CD14-positive monocyte (primary cell): Measurements from ENCODE around the gene DMRT2. TPM values are rescaled to one million over a fixed set of nuclear protein-coding genes. Genes with fewer than 3 reads are reported as not detected.
A peak's percentile ranks its signal among the peaks of the same experiment; 100 is the strongest.

Experiments used
- DNase-seq, 3 donors: peaks; one replicate each; pipeline ENCODE4 v3.0.0-alpha.2; 2011 to 2022
- H2AFZ ChIP-seq: 2 replicates; pipeline ENCODE4 v1.6.0; 2012; ENCODE audit warnings: mild to moderate bottlenecking, low read depth, low read length, inconsistent platforms; ENCODE audit not compliant: insufficient read depth, poor library complexity, severe bottlenecking
- H3K27ac ChIP-seq, 2 donors: 1 replicate in 1 of 2; 2 replicates in 1 of 2; pipeline ENCODE4 v1.5.1; 2012 to 2013; ENCODE audit warnings: low read length in 2 of 2, control low read depth in 1 of 2, inconsistent platforms in 1 of 2, low read depth in 1 of 2, mild to moderate bottlenecking in 1 of 2
- H3K27me3 ChIP-seq, 2 donors: one replicate each; pipeline versions ENCODE4 v1.6.0 to v1.6.1; 2011 to 2013; ENCODE audit warnings: low read length in 2 of 2; ENCODE audit not compliant: control insufficient read depth in 2 of 2, insufficient read depth in 2 of 2
- H3K36me3 ChIP-seq, 2 donors: replicated peaks in 1 of 2; 1 replicate in 1 of 2; 2 replicates in 1 of 2; pipeline versions ENCODE4 v1.5.1 to v1.6.1; 2012 to 2013; ENCODE audit warnings: low read length in 2 of 2, control low read depth in 1 of 2, inconsistent platforms in 1 of 2, mild to moderate bottlenecking in 1 of 2; ENCODE audit not compliant: insufficient read depth in 2 of 2, control insufficient read depth in 1 of 2
- H3K4me1 ChIP-seq, 2 donors: 1 replicate in 1 of 2; 2 replicates in 1 of 2; pipeline versions ENCODE4 v1.5.1 to v1.6.1; 2012 to 2013; ENCODE audit warnings: low read length in 2 of 2, control low read depth in 1 of 2, inconsistent platforms in 1 of 2, mild to moderate bottlenecking in 1 of 2, moderate library complexity in 1 of 2; ENCODE audit not compliant: insufficient read depth in 2 of 2, control insufficient read depth in 1 of 2
- H3K4me2 ChIP-seq: replicated peaks from 2 replicates; pipeline ENCODE3; 2012; ENCODE audit warnings: low read length, moderate library complexity, mild to moderate bottlenecking; ENCODE audit not compliant: poor library complexity, severe bottlenecking; ENCODE audit errors: extremely low read depth
- H3K4me3 ChIP-seq, 3 experiments: fragments of 200-600 bp in 1 of 3; sonication (generic) in 1 of 3; replicated peaks in 1 of 3; 1 replicate in 2 of 3; 2 replicates in 1 of 3; pipeline ENCODE4 v1.5.1; 2011 to 2013; ENCODE audit warnings: low read length in 3 of 3, mild to moderate bottlenecking in 3 of 3, control low read depth in 2 of 3, low read depth in 2 of 3, inconsistent platforms in 1 of 3, moderate library complexity in 1 of 3
- H3K79me2 ChIP-seq: 2 replicates; pipeline ENCODE4 v1.6.0; 2012; ENCODE audit warnings: mild to moderate bottlenecking, control low read depth, inconsistent platforms, low read length, moderate library complexity; ENCODE audit not compliant: insufficient read depth
- H3K9ac ChIP-seq: 2 replicates; pipeline ENCODE4 v1.6.0; 2017; ENCODE audit warnings: low read length, mild to moderate bottlenecking; ENCODE audit not compliant: insufficient read depth, poor library complexity, severe bottlenecking
- H3K9me3 ChIP-seq, 2 donors: replicated peaks in 1 of 2; 1 replicate in 1 of 2; 2 replicates in 1 of 2; pipeline versions ENCODE4 v1.5.1 to v1.6.1; 2012 to 2013; ENCODE audit warnings: low read length in 2 of 2, control low read depth in 1 of 2; ENCODE audit not compliant: control insufficient read depth in 1 of 2, insufficient read depth in 1 of 2
- H4K20me1 ChIP-seq: 2 replicates; pipeline ENCODE4 v1.6.0; 2012; ENCODE audit warnings: mild to moderate bottlenecking, low read length, control low read depth, moderate library complexity; ENCODE audit not compliant: insufficient read depth
- H3K27ac Mint-ChIP-seq, 7 donors: one replicate each; pipeline ENCODE4 v1.8.0; 2020; ENCODE audit warnings: mild to moderate bottlenecking in 7 of 7, mixed read lengths in 7 of 7, moderate library complexity in 6 of 7, inconsistent platforms in 2 of 7
- H3K27me3 Mint-ChIP-seq, 3 donors: one replicate each; pipeline ENCODE4 v1.8.0; 2021 to 2022; ENCODE audit warnings: low read depth in 3 of 3, mild to moderate bottlenecking in 3 of 3, mixed read lengths in 3 of 3, moderate library complexity in 3 of 3, inconsistent platforms in 1 of 3
- H3K36me3 Mint-ChIP-seq, 2 donors: one replicate each; pipeline ENCODE4 v1.8.0; 2020; ENCODE audit warnings: mixed read lengths in 2 of 2, inconsistent platforms in 1 of 2, mild to moderate bottlenecking in 1 of 2
- H3K4me1 Mint-ChIP-seq: one replicate; pipeline ENCODE4 v1.8.0; 2020; ENCODE audit warnings: mild to moderate bottlenecking, mixed read lengths
- H3K4me3 Mint-ChIP-seq, 2 donors: one replicate each; pipeline ENCODE4 v1.8.0; 2020; ENCODE audit warnings: mild to moderate bottlenecking in 2 of 2, mixed read lengths in 2 of 2, moderate library complexity in 1 of 2
- H3K9me3 Mint-ChIP-seq, 7 donors: one replicate each; pipeline ENCODE4 v1.8.0; 2020 to 2022; ENCODE audit warnings: mixed read lengths in 7 of 7, mild to moderate bottlenecking in 6 of 7, moderate library complexity in 6 of 7, inconsistent platforms in 2 of 7
- WGBS: methylation state at CpG from one replicate; pipeline ENCODE4 v1.1.5; 2013; ENCODE audit warnings: missing lambda C conversion rate; ENCODE audit not compliant: insufficient coverage; 5-methylcytosine and 5-hydroxymethylcytosine counted together
- intact Hi-C, 2 donors: fragments of 100-400 bp; cut with micrococcal nuclease; formaldehyde crosslinking; loops; one replicate each; pipeline versions ENCODE4 v1.15.0 to v1.15.1; 2023
- polyA plus RNA-seq, 3 donors: library from polyadenylated mRNA; depleted of rRNA in 1 of 3; unstranded in 2 of 3; stranded (reverse) in 1 of 3; fragments of 300-500 nt in 2 of 3; fragments of >200 nt in 1 of 3; fragmentation: Illumina TruSeq in 2 of 3; gene quantifications; 1 replicate in 2 of 3; 2 replicates in 1 of 3; pipeline ENCODE4 v1.2.3, GENCODE V29; 2012 to 2021
- small RNA-seq: library from RNA; depleted of rRNA; stranded (forward); fragments of <200 nt; gene quantifications from one replicate; pipeline ENCODE3, GENCODE V24; 2012; ENCODE audit warnings: low read depth; ENCODE audit not compliant: insufficient read length
- TF ChIP-seq, protein P1 (sequence below): fragments of 200-600 bp; IDR thresholded peaks from one replicate; pipeline ENCODE4 v1.8.0; 2022; ENCODE audit warnings: antibody characterized with exemption, mild to moderate bottlenecking

Gene DMRT2
- polyA plus RNA-seq, 3 donors = not detected

DNA sequence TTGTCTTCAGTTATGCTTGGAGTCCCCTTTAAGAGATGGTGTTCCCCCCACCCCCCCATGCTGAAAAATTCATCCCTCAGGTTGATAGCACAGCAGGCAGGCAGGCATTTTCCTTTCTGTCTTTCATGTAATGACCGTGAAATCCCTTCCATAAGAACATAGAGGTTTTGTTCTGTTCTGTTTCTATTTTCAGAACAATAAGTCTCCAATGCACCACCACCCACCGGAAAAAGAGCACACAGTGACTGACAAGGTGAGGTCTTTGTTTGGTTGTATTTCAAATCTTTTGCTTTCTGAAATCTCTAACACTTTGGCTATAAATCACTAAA is 52.4 kb downstream of the DMRT2 start:
- no peak overlapping the region for H2AFZ ChIP-seq

More for the DNA sequence above, 52.4 kb downstream of the DMRT2 start:
- Histone ChIP-seq H3K9me3 (no peaks in the 10 kb centered on the region), H3K9ac (no peak overlapping the region), H3K79me2 (no peaks in the 10 kb centered on the region), H4K20me1 (no peaks in the 10 kb centered on the region), H3K36me3 (no peaks in the 10 kb centered on the region), H3K4me2 (no peak overlapping the region), H3K4me1 (no peaks in the 10 kb centered on the region), H3K27ac (no peak overlapping the region), H3K27me3 (peaks cover 3 to 6% of the 10 kb centered on the region in 2 donors), H3K4me3 (no peak overlapping the region)
- Mint-ChIP-seq H3K4me3 (peak overlapping the region in 1 of 2 donors; percentile 8), H3K27ac (no peak overlapping the region), H3K4me1 (no peaks in the 10 kb centered on the region), H3K36me3 (no peaks in the 10 kb centered on the region), H3K9me3 (peaks cover 3 to 24% (median 7%) of the 10 kb centered on the region in 7 donors), H3K27me3 (peaks cover 9 to 20% (median 15%) of the 10 kb centered on the region in 3 donors)
- no CpG with 5 or more reads among the region's 2 CpGs for WGBS
- TF ChIP-seq, protein P1, sequence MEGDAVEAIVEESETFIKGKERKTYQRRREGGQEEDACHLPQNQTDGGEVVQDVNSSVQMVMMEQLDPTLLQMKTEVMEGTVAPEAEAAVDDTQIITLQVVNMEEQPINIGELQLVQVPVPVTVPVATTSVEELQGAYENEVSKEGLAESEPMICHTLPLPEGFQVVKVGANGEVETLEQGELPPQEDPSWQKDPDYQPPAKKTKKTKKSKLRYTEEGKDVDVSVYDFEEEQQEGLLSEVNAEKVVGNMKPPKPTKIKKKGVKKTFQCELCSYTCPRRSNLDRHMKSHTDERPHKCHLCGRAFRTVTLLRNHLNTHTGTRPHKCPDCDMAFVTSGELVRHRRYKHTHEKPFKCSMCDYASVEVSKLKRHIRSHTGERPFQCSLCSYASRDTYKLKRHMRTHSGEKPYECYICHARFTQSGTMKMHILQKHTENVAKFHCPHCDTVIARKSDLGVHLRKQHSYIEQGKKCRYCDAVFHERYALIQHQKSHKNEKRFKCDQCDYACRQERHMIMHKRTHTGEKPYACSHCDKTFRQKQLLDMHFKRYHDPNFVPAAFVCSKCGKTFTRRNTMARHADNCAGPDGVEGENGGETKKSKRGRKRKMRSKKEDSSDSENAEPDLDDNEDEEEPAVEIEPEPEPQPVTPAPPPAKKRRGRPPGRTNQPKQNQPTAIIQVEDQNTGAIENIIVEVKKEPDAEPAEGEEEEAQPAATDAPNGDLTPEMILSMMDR = no peak
- DNase-seq = no peak
- intact Hi-C loops = no loop called here

Small RNAs within 50 kb of the gene (small RNA-seq; reads per million reads assigned to genes)
- not detected for gene RNU6-1073P

Other genes starting within 250 kb of the DMRT2 start
- gene DMRT1, start 208.7 kb upstream of the DMRT2 start, polyA plus RNA-seq = not detected
- not detected for gene DMRT3, start 73.7 kb upstream of the DMRT2 start, polyA plus RNA-seq